GM21360 (cell line): ENCODE results near the gene IPO9.

Source experiments
- ATAC-seq: cut with Tn5 transposase; IDR thresholded peaks from one replicate; pipeline ENCODE4 v1.9.1; 2021; ENCODE audit warnings: mild to moderate bottlenecking, moderate library complexity; ENCODE audit not compliant: unreplicated experiment

The IPO9 gene

DNA sequence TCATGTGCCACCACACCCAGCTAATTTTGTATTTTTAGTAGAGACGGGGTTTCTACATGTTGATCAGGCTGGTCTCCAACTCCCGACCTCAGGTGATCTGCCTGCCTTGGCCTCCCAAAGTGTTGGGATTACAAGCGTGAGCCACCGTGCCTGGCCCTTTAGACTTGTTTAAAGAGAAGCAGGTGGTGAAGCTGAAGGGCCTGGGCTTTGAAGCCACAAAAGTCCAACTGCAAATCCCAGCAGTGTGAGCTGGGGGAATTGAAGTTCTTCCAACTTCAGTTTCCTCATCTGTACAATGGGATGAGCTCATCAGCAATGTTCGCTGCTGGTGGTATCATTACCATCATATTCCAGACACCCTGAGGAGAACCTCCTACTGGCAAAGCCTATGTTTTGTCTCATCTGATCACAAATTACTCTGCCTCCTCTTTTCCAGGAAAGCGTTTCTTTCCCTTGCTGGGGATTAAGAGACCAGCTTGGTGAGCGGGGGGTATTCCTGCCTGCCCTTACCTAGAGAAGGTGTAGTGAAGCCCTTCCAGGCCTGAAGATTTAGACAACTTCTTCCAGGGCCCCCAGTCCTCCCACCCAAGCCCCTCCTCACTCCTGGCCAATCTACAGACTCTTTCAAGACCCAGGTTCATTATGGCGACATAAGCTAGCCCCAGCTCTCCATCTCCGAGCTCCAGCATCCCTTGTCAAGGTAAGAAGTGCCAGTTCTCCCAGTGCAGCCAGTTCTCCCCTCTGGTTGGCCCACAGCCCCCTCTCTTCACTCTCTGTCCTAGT, 57.3 kb downstream of the IPO9 start:
- ATAC-seq, result no peak

DNA sequence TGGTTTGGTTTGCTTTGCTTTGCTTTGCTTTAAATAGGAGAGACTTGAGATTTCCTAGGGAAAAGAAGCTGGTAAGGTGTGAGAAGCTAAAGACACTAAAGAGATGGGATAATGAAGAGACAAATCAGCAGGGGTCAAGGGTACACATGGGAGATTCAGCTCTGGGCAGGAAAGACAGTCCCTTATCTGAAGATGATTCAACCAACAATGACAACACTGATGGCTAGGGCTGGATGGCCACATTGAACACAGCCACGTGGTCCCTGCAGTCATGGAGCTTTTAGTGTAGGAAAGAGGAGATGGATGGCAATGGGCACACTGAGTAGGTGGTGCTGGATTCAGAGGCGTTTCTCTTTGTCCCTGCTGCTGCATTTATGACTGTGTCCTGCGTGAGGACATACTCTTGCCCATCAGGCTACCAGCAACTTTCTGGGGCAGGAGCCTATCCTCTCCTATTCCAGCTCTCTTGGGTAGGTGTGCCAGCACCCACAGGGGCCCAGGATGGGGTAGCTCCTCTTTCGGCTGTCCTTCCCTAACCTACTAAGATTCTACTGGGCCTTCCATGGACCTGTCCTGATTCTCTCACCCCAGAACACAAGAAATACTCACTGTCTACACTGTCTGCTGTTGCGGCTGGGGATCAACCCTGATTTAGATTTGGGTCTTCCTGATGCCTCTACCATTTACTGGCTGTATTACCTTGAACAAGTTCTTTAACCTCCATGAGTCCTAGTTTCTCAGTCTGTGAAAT, 58.3 kb downstream of the IPO9 start:
- no peak for ATAC-seq

DNA sequence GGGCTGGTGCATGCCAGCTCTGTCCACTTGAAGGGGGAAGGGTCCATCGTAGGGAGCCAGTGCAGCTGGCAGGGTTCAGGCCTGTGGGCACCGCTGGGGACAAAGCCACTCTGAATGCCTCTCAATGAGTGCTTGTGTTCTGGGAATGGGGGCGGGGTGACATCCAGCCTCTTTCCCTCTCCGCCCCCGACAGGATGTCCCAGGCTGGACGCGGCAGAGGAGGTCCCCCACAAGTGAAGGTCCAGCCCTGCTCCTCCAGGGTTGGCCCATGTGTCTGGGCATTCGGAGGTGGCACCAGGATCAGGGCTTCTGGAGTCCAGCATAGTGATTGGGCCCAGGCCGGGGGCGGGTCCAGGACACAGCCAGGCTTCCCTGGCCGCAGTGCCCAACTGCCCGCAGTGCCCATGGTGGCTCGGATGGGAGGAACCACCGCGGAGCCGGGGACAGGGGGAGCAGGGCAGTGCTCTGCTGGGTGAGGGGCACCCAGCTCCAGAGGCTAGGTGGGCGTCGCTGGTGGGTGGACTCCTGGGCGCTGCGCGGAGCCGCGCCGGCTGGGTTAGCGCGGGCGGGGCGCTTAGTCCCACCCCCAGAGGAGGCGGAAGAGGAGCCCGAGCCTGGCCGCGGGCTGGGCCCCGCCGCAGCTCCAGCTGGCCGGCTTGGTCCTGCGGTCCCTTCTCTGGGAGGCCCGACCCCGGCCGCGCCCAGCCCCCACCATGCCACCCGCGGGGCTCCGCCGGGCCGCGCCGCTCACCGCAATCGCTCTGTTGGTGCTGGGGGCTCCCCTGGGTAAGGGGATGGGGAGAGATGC, 59.5 kb downstream of the IPO9 start, which contains the start of gene SHISA4:
Gene SHISA4 (plus strand): TSS at position 617 of the 808 bp plus-strand sequence. CDS start 97 bp downstream, at position 714.
- no peak for ATAC-seq

DNA sequence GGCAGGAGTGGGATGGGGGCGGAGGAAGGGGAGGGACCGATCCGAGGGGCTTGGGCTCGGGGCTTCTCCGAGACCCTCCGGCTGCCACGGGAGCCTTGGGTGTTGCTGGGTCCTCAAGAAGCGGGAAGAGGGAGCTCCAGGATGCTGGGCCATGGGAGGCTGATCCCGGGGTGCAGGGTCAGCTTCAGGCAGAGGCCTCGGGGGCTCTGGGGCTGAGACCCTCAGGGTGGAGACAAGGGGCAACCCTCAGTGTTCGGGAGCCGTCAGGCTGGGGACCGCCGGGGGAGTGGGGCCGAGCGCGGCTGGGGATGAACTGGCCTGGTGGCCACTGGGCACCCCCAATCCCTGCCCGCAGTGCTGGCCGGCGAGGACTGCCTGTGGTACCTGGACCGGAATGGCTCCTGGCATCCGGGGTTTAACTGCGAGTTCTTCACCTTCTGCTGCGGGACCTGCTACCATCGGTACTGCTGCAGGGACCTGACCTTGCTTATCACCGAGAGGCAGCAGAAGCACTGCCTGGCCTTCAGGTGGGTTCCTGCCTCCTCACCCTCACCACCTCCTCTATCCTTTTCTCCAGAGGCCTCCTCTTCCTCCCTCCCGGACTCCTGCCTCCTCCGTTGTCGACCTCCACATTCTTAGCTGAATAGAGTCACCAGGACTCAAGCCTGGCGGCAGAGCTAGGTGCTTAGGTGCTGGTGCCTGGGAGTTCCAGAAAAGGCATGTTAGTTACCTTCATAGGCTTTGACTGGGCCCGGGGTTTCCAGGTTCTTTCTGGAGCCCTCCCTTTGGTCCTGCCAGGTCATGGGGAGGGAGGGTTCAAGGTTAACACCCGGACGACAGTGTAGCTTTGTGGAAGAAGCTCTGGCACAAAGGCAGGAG, 60.4 kb downstream of the IPO9 start:
- ATAC-seq, result no peak

DNA sequence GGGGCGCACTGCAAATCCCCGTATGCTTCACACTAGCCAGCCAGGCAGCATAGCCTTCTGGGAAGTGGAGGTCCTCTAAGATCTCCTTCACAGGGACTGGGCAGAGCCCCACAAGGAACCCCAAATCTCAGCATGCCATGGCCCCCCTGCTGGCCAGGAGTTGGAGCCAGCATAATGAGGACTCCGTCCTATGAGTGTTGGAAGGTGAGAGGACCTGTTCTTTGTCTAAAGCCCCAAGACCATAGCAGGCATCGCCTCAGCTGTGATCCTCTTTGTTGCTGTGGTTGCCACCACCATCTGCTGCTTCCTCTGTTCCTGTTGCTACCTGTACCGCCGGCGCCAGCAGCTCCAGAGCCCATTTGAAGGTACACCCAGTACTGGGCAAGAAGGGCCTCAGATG, 61.3 kb downstream of the IPO9 start:
- no peak for ATAC-seq

DNA sequence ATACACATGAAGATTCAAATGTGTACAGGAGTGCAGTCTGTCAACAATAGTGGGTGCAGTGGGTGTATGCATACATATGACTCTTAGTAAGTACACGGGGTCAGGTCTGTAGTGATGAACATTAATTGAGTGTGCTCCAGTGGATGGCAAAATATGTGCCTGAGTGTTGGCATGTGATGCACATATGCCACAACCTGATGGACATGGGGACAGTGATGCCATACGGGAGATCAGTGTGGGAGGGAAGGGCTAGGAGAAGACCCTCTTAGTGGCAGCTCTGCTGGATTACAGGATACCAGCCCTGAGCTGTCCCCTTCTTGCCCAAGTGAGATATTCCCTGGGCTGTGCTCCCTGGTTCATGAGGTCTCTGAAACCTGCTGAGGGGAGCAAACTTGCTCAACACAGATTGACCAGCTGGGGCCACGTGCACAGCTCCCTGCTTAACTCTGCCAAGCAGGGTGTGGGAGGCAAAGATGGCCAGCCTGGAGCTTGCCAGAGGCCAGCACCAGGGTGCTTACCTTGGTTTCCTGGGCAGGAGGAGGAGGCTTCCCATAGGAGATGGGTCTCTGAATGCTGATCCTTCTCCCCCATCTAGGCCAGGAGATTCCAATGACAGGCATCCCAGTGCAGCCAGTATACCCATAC, 62.0 kb downstream of the IPO9 start:
- no peak for ATAC-seq

DNA sequence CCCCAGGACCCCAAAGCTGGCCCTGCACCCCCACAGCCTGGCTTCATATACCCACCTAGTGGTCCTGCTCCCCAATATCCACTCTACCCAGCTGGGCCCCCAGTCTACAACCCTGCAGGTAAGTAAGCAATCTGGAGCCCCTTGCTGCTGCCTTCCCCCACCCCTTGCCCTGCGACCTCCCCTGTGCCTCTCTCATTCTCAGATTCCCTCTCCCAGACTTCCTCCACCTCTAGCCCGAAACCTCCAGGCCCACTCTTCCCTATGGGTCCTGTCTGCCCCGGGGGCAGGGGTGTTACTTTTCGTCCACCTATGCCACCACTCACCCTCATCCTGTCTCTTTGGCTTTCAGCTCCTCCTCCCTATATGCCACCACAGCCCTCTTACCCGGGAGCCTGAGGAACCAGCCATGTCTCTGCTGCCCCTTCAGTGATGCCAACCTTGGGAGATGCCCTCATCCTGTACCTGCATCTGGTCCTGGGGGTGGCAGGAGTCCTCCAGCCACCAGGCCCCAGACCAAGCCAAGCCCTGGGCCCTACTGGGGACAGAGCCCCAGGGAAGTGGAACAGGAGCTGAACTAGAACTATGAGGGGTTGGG, 62.6 kb downstream of the IPO9 start:
- no peak for ATAC-seq

DNA sequence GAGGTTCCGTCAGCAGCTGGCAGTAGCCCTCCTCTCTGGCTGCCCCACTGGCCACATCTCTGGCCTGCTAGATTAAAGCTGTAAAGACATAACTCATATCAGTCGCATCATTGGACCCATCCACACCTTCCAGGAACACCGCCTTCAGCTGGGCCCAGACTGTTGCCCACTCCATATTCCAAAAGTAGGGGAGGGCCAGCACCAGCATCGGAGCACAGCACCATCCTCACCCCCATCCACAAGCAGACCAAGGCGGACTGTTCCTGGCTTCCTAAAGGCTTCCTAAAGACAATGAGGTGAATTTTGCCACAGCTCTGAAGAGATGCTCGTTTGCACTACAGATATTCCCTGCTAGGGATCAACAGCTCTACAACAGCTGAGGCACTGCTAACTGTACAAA, 63.3 kb downstream of the IPO9 start:
- ATAC-seq, result no peak

DNA sequence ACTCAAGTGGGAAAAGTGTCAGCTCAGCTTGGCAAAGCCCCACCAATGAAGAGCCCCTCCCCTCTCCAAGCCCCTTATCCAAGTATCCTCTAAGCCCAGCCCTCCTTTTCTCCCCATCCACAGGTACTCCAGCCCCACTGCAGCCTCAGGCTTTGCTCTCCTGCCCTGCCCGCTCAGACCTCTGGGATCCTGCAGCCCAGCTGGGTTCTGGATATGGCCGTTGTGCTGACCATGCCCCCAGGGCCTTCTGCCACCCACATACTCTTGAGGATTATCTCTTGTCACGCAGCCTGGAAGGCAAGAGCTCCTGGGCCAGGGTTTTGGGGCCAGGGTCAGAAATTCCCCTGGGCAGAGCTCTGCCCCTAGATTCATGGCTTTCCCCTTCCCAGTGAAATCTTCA, 64.5 kb downstream of the IPO9 start:
- ATAC-seq, result no peak

DNA sequence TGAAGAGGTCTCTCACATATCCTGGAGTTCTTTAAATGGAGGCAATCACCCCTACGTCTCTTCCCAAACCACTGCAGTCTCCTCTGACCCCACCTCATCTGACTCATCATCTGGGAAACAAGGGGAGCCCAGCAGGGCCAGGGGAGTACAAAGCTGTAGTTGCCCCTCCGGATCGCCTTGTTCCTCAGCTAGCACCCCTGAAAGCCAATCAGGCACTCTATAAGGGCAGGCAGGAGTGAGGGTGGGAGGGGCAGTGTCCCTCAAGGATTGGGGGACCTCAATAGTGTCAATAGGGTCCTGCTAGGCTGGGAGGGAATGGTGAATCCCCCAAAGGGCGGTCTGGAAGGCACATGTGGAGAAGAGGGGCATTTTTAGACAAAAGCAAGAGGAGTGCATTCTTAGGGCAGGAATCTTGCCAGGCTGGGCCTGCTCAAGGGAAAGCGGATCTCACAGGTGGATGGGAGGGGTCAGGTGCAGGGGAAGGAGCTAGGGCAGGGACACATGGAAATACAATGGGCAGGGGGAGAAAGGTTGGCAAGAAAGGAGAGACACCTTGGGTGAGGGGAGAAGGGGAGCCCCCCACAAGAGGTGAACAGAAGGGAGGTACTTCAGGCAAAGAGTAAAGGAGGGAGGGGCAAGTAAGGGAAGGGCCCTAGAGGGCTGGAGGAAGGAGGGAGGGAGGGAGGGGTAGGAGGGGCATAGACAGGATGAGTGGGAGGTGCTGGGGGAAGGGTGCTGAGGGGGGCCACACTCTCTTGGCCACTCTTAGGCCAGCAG, 65.6 kb downstream of the IPO9 start:
- ATAC-seq, result no peak

DNA sequence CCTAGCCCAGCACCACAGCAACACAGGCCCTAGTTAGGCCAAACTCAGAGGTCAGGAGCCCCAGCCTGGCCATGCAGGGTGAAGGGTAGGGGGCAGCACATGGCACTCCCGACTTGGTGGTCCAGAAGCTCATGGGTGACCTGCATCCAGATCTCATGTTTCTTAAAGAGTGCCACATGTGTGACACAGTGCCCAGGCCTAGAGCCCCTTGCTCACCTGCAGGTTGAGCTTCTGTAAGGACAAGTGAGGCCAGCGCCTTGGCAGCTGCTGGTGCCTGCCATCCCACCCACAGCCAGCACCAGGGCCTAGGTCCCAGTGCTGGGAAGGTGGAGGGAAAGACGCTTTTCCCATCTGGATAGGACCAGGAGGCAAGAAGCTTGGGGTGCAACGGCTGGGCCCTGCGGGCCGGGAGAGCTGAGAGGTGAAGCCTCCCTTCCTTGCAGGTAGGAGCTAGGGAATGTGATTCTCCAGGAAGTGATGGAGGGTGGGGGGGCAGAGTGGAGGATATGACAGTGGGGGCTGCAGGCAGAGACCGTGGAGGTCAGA, 66.2 kb downstream of the IPO9 start:
- ATAC-seq, result no peak

DNA sequence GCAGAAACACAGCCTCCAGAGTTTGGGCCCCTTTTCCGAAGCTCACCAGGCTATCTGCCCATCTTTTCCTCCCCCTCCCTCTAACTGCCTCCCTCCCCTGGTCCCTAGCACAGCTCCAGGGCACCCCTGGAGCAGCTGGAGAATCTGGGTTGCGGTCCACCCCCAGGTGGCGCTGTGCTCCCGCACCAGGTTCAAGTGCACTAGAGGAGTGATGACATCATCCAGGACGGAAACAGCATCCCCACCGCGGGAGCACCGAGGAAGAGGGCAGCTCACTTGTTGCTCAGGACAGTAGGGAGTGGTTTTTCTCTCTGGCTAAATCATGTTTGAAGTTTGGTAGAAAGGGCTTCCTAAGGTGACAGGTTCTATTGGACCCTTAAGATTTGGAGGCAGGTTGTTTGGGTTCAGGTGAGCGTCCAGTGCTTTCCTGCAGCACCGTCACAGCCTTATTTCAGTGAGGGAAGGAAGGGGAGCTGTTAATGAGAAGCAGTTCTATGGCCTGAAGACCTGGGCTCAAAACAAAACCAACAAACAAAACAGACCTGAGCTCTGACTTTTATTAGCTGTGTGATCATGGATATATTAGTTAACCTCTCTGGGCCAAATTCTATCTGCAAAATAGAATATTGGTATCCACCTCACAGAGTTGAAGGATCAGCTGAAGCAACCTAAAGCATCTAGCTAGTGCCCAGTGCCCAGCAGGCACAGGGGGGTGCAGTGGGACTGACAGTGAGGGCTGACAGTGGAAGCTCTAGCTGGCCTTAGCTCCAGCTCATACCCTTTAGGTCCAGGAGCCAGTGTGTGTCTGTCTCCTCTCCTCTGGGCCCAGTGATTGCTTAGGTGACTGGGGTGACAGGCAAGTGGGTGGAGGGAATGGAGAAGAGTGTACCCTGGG, 67.2 kb downstream of the IPO9 start:
- ATAC-seq, result peak; percentile 82

DNA sequence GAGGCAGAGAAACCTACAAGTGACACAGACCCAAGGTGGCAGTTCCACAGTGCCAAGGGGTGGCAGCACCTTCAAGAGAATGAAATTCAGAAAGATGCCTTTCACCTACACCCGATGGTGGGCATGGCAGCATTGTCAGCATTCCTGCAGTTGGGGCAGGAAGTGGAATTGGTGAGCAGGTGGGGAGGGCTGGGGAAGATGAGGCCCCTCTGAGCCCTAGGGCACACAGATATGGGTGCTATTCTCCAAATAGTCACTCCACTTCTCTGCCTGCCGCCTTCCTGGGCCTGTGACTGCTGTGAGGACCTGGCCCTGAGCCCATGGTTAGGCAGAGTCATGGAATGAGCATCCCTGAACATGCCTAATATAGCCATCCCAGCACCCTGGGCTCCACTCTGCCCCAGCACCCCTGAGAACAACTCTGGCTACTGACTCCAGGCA, 68.0 kb downstream of the IPO9 start:
- no peak for ATAC-seq

DNA sequence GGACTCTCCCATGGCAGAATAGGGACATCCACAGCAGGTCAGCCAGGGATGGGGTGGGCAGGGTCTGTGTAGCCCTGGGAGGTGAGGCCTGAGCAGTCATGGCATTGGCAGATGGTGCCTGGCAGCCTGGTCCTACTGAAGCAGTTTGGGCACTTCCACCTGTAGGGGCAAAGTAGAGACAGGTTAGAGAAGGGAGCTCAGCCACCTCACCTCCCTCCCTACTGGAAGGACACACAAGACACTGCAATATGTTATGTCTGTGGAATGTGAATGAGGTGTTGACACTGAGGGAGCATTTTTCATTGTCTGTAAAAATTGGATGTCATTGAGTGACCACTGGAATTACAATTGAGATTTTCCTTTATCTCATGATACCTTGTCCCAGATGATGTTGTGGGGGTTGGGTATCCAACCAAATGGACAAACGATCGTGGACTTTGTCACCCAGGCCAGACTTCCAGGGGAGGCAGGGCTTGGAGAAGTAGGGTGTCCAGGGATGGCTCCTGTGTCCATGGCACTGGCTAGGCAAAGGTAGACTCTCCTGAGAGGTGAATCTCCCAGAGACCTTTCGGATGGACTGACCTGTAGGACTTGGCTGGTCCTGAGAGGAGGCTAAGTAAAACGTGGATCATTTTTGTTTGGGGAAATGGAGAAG, 69.4 kb downstream of the IPO9 start:
- no peak for ATAC-seq

DNA sequence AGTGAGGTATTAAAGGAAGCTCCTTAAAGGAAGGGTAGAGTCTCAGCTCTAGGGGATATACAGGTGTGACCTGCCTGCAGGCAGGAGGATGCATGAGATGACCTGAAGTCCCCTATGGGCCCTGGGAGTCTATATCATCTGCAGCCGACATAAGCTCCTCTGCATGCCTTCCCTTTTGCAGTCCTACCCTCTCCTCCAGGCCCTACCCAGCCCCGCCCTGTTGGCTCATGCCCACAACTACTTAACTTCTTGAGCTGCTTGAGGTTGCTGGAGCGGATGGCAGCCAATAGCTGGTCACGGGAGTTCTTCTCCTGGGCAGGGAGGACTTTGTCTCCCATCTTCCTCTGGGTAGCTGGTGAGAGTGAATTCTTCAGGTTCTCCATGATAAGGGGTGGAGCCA, 70.0 kb downstream of the IPO9 start:
- ATAC-seq, result no peak

DNA sequence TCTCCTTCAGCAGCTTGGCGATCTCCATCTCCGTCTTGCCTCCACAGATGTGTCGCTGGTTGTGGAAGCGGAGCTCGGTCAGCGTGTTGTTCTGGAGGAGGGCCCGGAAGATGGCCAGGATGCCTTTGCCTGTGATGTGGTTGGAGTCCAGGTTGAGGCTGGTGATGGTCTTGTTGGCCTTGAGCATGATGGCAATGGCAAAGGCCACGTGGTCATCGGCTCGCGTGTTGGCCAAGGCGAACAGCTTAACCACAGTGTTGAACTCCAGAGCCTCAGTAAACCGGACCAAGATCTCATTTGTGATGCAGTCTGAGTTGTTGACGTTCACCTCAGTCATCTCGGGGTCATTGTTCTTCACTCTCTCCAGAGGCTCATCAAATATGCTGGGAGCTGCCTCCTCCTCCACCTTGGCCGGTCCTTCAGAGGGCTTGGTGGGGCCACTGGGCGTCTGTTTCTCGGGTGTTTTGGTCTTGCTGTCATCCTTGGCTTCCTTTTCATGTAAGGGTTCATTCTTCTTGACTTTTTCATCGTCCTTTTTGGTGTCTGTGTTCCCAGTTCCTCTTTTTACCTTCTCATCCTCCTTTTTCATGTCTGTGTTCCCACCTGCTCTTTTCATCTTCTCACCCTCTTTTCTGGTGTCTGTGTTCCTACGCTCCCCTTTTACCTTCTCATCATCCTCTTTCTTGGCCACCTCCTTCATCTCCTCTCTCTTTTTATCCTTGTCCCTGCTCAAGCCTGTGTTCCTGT, 70.9 kb downstream of the IPO9 start:
- ATAC-seq, result no peak
